ENCODE data around the gene KLHL29. TPM values are rescaled to one million over a fixed set of nuclear protein-coding genes. Genes with fewer than 3 reads are reported as not detected.
"Not testable (repeated sequence)": the region's sequence is repeated elsewhere in the genome, so short reads cannot be mapped to it uniquely, and the experiment has no call there.

KLHL29 gene
- total RNA-seq, 1 experiment from 2014 or later: 12.2 TPM

- H3K27ac ChIP-seq (ENCODE audit: low read depth, low read length, poor library complexity, severe bottlenecking): no peak overlapping the region
- ChIA-PET POLR2A (ENCODE audit: low non-redundant PET) (no interaction called here), CTCF (interaction anchor here (0.6 kb wide), 1 partner anchor 35 kb away, joined by 3 read pairs; no protein-coding TSS in a partner anchor)
- H3K4me3 ChIP-seq (ENCODE audit: low read depth, low read length, poor library complexity, severe bottlenecking): no peak overlapping the region
- H3K4me1 ChIP-seq (ENCODE audit: insufficient read depth, low read length, poor library complexity, severe bottlenecking): no peaks in the 10 kb centered on the region
- no peaks in the 10 kb centered on the region for H3K9me3 ChIP-seq (ENCODE audit: low read depth, low read length, poor library complexity, severe bottlenecking)
- no peak for DNase-seq (ENCODE audit: low spot score)
- intact Hi-C loops (cut with micrococcal nuclease; ENCODE audit: unreplicated experiment): no loop called here
- TF ChIP-seq, protein P1, sequence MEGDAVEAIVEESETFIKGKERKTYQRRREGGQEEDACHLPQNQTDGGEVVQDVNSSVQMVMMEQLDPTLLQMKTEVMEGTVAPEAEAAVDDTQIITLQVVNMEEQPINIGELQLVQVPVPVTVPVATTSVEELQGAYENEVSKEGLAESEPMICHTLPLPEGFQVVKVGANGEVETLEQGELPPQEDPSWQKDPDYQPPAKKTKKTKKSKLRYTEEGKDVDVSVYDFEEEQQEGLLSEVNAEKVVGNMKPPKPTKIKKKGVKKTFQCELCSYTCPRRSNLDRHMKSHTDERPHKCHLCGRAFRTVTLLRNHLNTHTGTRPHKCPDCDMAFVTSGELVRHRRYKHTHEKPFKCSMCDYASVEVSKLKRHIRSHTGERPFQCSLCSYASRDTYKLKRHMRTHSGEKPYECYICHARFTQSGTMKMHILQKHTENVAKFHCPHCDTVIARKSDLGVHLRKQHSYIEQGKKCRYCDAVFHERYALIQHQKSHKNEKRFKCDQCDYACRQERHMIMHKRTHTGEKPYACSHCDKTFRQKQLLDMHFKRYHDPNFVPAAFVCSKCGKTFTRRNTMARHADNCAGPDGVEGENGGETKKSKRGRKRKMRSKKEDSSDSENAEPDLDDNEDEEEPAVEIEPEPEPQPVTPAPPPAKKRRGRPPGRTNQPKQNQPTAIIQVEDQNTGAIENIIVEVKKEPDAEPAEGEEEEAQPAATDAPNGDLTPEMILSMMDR (conservative IDR thresholded peaks at IDR 0.05; ENCODE audit: low read depth, low read length): no peak
- TF ChIP-seq EZH2 (IDR thresholded peaks at IDR 0.05; ENCODE audit: borderline replicate concordance, low read depth, low read length, poor library complexity, severe bottlenecking): no peak
- H3K36me3 ChIP-seq (ENCODE audit: insufficient read depth, low read length, poor library complexity, severe bottlenecking): no peaks in the 10 kb centered on the region
- peaks cover 17% of the 10 kb centered on the region for H3K27me3 ChIP-seq (replicated peaks; ENCODE audit: insufficient read depth, low read depth, low read length, poor library complexity)
- no TSS peak for BruUV-seq (replicated peaks)
Observed at GRCh38 chr2:23346029-23346428, 39.0 kb upstream of the KLHL29 start.

DNA sequence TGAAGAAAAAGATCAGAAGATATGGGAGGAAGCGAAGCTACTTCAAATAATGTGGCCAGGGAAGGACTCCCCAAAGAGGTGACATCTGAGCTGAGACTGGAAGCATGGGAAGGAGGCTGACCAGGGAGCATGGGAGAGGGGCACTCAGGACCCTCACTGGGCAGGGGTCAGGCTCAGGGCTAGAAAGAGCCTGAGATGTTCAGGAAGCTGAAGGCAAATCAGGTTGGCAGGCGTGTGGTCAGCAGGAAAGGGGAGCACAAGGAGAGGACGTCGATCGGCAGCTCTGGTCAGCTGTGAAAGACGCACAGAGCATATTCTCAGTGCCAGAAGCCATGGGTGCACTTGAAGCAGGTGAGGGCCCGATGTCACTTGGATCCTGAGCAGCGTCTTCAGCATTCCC is 38.2 kb upstream of the KLHL29 start:
- intact Hi-C loops (cut with micrococcal nuclease; ENCODE audit: unreplicated experiment): no loop called here
- H3K4me1 ChIP-seq (ENCODE audit: insufficient read depth, low read length, poor library complexity, severe bottlenecking): no peaks in the 10 kb centered on the region
- H3K36me3 ChIP-seq (ENCODE audit: insufficient read depth, low read length, poor library complexity, severe bottlenecking): no peaks in the 10 kb centered on the region
- ChIA-PET POLR2A (ENCODE audit: low non-redundant PET) (no interaction called here), CTCF (no interaction called here)
- H3K27me3 ChIP-seq (replicated peaks; ENCODE audit: insufficient read depth, low read depth, low read length, poor library complexity): peaks cover 17% of the 10 kb centered on the region
- no peaks in the 10 kb centered on the region for H3K9me3 ChIP-seq (ENCODE audit: low read depth, low read length, poor library complexity, severe bottlenecking)
- no peak for DNase-seq (ENCODE audit: low spot score)
- no peak overlapping the region for H3K4me3 ChIP-seq (ENCODE audit: low read depth, low read length, poor library complexity, severe bottlenecking)
- no peak overlapping the region for H3K27ac ChIP-seq (ENCODE audit: low read depth, low read length, poor library complexity, severe bottlenecking)
- no peak for TF ChIP-seq EZH2 (IDR thresholded peaks at IDR 0.05; ENCODE audit: borderline replicate concordance, low read depth, low read length, poor library complexity, severe bottlenecking)
- TF ChIP-seq, protein P1 (conservative IDR thresholded peaks at IDR 0.05; ENCODE audit: low read depth, low read length): no peak
- no TSS peak for BruUV-seq (replicated peaks)

GRCh38 chr2:23347471-23348092 is 37.4 kb upstream of the KLHL29 start:
- Histone ChIP-seq H3K9me3 (ENCODE audit: low read depth, low read length, poor library complexity, severe bottlenecking) (no peaks in the 10 kb centered on the region), H3K4me1 (ENCODE audit: insufficient read depth, low read length, poor library complexity, severe bottlenecking) (no peaks in the 10 kb centered on the region), H3K27ac (ENCODE audit: low read depth, low read length, poor library complexity, severe bottlenecking) (no peak overlapping the region), H3K36me3 (ENCODE audit: insufficient read depth, low read length, poor library complexity, severe bottlenecking) (no peaks in the 10 kb centered on the region), H3K27me3 (replicated peaks; ENCODE audit: insufficient read depth, low read depth, low read length, poor library complexity) (peaks cover 10% of the 10 kb centered on the region), H3K4me3 (ENCODE audit: low read depth, low read length, poor library complexity, severe bottlenecking) (no peak overlapping the region)
- ChIA-PET POLR2A (ENCODE audit: low non-redundant PET) (no interaction called here), CTCF (no interaction called here)
- intact Hi-C loops (cut with micrococcal nuclease; ENCODE audit: unreplicated experiment): no loop called here
- no peak for DNase-seq (ENCODE audit: low spot score)
- TF ChIP-seq EZH2 (IDR thresholded peaks at IDR 0.05; ENCODE audit: borderline replicate concordance, low read depth, low read length, poor library complexity, severe bottlenecking): no peak
- TF ChIP-seq, protein P1 (conservative IDR thresholded peaks at IDR 0.05; ENCODE audit: low read depth, low read length): no peak
- no TSS peak for BruUV-seq (replicated peaks)

DNA sequence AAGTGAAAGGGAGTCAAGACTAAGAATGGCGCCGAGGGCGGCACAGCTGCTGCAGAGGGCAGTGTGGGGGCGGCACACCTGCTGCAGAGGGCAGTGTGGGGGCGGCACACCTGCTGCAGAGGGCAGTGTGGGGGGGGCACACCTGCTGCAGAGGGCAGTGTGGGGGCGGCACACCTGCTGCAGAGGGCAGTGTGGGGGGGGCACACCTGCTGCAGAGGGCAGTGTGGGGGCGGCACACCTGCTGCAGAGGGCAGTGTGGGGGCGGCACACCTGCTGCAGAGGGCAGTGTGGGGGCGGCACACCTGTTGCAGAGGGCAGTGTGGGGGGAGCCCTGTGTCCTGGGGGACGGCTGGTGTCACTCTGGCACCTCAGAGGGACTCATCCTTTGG is 36.9 kb upstream of the KLHL29 start:
- H3K4me3 ChIP-seq (ENCODE audit: low read depth, low read length, poor library complexity, severe bottlenecking); intact Hi-C loops (cut with micrococcal nuclease; ENCODE audit: unreplicated experiment); H3K27ac ChIP-seq (ENCODE audit: low read depth, low read length, poor library complexity, severe bottlenecking); H3K9me3 ChIP-seq (ENCODE audit: low read depth, low read length, poor library complexity, severe bottlenecking); BruUV-seq (replicated peaks); POLR2A ChIA-PET (ENCODE audit: low non-redundant PET); H3K36me3 ChIP-seq (ENCODE audit: insufficient read depth, low read length, poor library complexity, severe bottlenecking); H3K4me1 ChIP-seq (ENCODE audit: insufficient read depth, low read length, poor library complexity, severe bottlenecking); DNase-seq (ENCODE audit: low spot score); CTCF ChIA-PET: not testable (repeated sequence)
- peaks cover 10% of the 10 kb centered on the region for H3K27me3 ChIP-seq (replicated peaks; ENCODE audit: insufficient read depth, low read depth, low read length, poor library complexity)
